K562 (cell line): ENCODE data around the gene PLEKHO2. TPM values are rescaled to one million over a fixed set of nuclear protein-coding genes. Genes with fewer than 3 reads are reported as not detected.

ENCODE experiments used
- ATF3 ChIP-seq, 2 experiments: fragments of 450-650 bp in 1 of 2; sonication (generic) in 1 of 2; formaldehyde crosslinking in 1 of 2; IDR thresholded peaks in 1 of 2; conservative IDR thresholded peaks in 1 of 2; 2 replicates each; pipeline versions ENCODE4 v1.6.1 to v1.8.1; 2016 to 2023; ENCODE audit warnings: mild to moderate bottlenecking in 2 of 2, moderate library complexity in 2 of 2, inconsistent platforms in 1 of 2, missing genetic modification reagents in 1 of 2
- CREM ChIP-seq: IDR thresholded peaks from 2 replicates; pipeline ENCODE4 v1.6.1; 2014; ENCODE audit warnings: antibody characterized with exemption, low read depth
- EP400 ChIP-seq: fragments of 450-650 bp; IDR thresholded peaks from 2 replicates; pipeline ENCODE4 v1.6.1; 2017; ENCODE audit warnings: antibody characterized with exemption, mild to moderate bottlenecking, moderate library complexity
- HNRNPLL ChIP-seq: fragments of 200-400 bp; formaldehyde crosslinking; IDR thresholded peaks from 2 replicates; pipeline ENCODE4 v1.6.1; 2017; ENCODE audit warnings: low read length, low read depth, mild to moderate bottlenecking; ENCODE audit not compliant: poor library complexity, severe bottlenecking
- MBD2 ChIP-seq: sonication (generic); IDR thresholded peaks from 2 replicates; pipeline ENCODE4 v1.6.1; 2016; ENCODE audit warnings: low read depth, borderline replicate concordance
- MTA3 ChIP-seq: fragments of 450-650 bp; formaldehyde crosslinking; IDR thresholded peaks from 2 replicates; pipeline ENCODE4 v1.6.1; 2017; ENCODE audit warnings: mild to moderate bottlenecking, borderline replicate concordance
- YY1 ChIP-seq, 3 experiments: IDR thresholded peaks; 2 replicates each; pipeline ENCODE4 v1.6.1; 2011; ENCODE audit warnings: low read length in 2 of 3, mild to moderate bottlenecking in 2 of 3, moderate library complexity in 2 of 3, borderline replicate concordance in 1 of 3, control low read depth in 1 of 3, low read depth in 1 of 3; ENCODE audit not compliant: insufficient read depth in 3 of 3, insufficient replicate concordance in 2 of 3, control insufficient read depth in 1 of 3, insufficient read length in 1 of 3; ENCODE audit errors: extremely low read depth in 1 of 3
- ZNF318 ChIP-seq, 2 experiments: fragments of 450-650 bp; IDR thresholded peaks; 2 replicates each; pipeline ENCODE4 v1.6.1; 2016; ENCODE audit warnings: mild to moderate bottlenecking in 2 of 2, borderline replicate concordance in 1 of 2, low read depth in 1 of 2, moderate library complexity in 1 of 2
- polyA plus RNA-seq, 8 experiments: library from polyadenylated mRNA; depleted of rRNA in 4 of 8; stranded (reverse) in 5 of 8; unstranded in 3 of 8; fragments of >200 nt; fragmentation: Nextera tagmentation in 2 of 8; fragmentation: Illumina TruSeq in 1 of 8; extraction: Ambion mirVana in 2 of 8; extraction: Trizol in 1 of 8; gene quantifications; 2 replicates each; pipeline versions ENCODE4 v1.2.1 to v1.2.3, GENCODE V29; 2011 to 2014; ENCODE audit warnings: inconsistent platforms in 1 of 8, missing spikeins in 1 of 8
- total RNA-seq, 7 experiments: library from RNA; depleted of rRNA in 6 of 7; stranded (reverse); fragments of >200 nt in 6 of 7; fragmentation: Illumina TruSeq in 2 of 7; extraction: Trizol in 2 of 7; gene quantifications; 2 replicates each; pipeline versions ENCODE4 v1.2.1 to v1.2.3, GENCODE V29; 2011 to 2021; ENCODE audit warnings: low replicate concordance in 1 of 7
- TF ChIP-seq, protein P1 (sequence below): fragments of 200-400 bp; formaldehyde crosslinking; IDR thresholded peaks from 2 replicates; pipeline ENCODE4 v1.6.1; 2017; ENCODE audit warnings: mild to moderate bottlenecking, low read depth, low read length, moderate library complexity
- TF ChIP-seq, protein P2 (sequence below): sonication (generic); formaldehyde crosslinking; IDR thresholded peaks from 2 replicates; pipeline ENCODE4 v1.9.0; 2022; ENCODE audit warnings: mild to moderate bottlenecking, missing genetic modification reagents
- TF ChIP-seq, protein P3 (sequence below): fragments of 450-650 bp; IDR thresholded peaks from 2 replicates; pipeline ENCODE4 v1.6.1; 2016

The PLEKHO2 gene
- total and polyA plus RNA-seq, 9 of the 15 experiments (the other 6 are each of a cell fraction or from before 2014, with no cell fraction given): 0.24 to 8.8 (median 5.5) TPM

DNA sequence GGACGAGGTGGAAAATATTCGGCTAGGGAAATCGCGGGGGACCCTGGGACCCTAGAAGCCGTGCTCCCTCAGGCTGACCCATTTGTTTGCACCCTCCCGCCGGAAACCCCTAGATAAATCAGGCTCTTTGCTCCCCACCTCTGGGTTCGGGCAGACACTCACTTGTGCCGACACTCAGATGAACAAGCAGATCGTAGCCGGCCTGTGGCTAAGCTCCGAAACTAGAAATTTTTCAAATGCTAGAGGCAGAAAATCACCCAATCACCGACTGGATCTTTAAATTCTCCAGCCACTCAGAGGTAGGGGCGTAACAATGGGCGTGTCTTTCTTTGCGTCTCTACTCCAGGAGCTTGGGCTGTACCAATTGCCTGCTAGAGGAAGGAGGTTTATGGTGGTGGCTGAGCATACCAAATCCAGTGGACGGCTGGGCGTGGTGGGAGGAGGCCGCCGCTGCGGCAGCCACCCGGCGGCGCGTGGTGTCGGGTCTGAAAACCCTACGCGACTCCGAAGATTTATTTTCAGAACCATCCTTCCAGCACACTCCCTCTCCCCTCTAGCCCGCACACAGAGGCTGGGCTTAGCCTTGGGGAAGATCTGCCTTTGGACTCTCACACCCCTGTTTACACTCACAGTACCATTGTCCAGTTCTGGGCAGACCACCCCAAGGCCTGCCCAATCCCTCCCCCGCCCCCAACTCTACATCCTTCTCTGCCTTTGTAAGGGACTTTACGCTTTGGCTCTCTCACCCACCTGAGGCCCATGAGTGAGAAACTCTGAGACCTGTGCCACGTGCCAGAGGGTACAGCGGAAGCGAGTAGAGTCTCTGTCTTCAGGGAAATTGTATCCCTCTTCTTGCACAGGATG is 16.1 kb upstream of the PLEKHO2 start, which contains the start of gene PIF1 (continued):
- TF ChIP-seq, protein P1, sequence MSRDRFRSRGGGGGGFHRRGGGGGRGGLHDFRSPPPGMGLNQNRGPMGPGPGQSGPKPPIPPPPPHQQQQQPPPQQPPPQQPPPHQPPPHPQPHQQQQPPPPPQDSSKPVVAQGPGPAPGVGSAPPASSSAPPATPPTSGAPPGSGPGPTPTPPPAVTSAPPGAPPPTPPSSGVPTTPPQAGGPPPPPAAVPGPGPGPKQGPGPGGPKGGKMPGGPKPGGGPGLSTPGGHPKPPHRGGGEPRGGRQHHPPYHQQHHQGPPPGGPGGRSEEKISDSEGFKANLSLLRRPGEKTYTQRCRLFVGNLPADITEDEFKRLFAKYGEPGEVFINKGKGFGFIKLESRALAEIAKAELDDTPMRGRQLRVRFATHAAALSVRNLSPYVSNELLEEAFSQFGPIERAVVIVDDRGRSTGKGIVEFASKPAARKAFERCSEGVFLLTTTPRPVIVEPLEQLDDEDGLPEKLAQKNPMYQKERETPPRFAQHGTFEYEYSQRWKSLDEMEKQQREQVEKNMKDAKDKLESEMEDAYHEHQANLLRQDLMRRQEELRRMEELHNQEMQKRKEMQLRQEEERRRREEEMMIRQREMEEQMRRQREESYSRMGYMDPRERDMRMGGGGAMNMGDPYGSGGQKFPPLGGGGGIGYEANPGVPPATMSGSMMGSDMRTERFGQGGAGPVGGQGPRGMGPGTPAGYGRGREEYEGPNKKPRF: no peak
- TF ChIP-seq, protein P2, sequence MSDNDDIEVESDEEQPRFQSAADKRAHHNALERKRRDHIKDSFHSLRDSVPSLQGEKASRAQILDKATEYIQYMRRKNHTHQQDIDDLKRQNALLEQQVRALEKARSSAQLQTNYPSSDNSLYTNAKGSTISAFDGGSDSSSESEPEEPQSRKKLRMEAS: peak; percentile 46
- peak; percentile 68 for TF ChIP-seq MTA3
- TF ChIP-seq MBD2: peak; percentile 92
- peak; percentile 81 for TF ChIP-seq HNRNPLL
- 0 out of 2 replicates have a peak, but pooled peaks have one; percentile 39 for TF ChIP-seq CREM
- TF ChIP-seq, protein P3, sequence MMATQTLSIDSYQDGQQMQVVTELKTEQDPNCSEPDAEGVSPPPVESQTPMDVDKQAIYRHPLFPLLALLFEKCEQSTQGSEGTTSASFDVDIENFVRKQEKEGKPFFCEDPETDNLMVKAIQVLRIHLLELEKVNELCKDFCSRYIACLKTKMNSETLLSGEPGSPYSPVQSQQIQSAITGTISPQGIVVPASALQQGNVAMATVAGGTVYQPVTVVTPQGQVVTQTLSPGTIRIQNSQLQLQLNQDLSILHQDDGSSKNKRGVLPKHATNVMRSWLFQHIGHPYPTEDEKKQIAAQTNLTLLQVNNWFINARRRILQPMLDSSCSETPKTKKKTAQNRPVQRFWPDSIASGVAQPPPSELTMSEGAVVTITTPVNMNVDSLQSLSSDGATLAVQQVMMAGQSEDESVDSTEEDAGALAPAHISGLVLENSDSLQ: peak; percentile 62; the same call in 1 of the 2 replicates
- no peak for TF ChIP-seq ZNF318 (IDR thresholded peaks at IDR 0.05; ENCODE audit: borderline replicate concordance in 1 of 2, low read depth in 1 of 2)
- no peak for TF ChIP-seq ATF3 (IDR thresholded peaks at IDR 0.05)
- 0 out of 2 replicates have a peak, but pooled peaks have one; percentile 37 for TF ChIP-seq ATF3 (CRISPR knock-in tag; conservative IDR thresholded peaks at IDR 0.05)
- peak in 2 of 3 experiments; percentile 32 to 76 for TF ChIP-seq YY1 (IDR thresholded peaks at IDR 0.05; ENCODE audit: borderline replicate concordance in 1 of 3, control insufficient read depth in 1 of 3, extremely low read depth in 1 of 3, insufficient read depth in 3 of 3, insufficient read length in 1 of 3, insufficient replicate concordance in 2 of 3, low read depth in 1 of 3, low read length in 2 of 3)
- TF ChIP-seq EP400: peak; percentile 84
